Measurements from ENCODE around the gene HOXB5. TPM values are rescaled to one million over a fixed set of nuclear protein-coding genes. Genes with fewer than 3 reads are reported as not detected.

The HOXB5 gene
- total RNA-seq, 1 donor from 2014 or later: 30.1 TPM

DNA sequence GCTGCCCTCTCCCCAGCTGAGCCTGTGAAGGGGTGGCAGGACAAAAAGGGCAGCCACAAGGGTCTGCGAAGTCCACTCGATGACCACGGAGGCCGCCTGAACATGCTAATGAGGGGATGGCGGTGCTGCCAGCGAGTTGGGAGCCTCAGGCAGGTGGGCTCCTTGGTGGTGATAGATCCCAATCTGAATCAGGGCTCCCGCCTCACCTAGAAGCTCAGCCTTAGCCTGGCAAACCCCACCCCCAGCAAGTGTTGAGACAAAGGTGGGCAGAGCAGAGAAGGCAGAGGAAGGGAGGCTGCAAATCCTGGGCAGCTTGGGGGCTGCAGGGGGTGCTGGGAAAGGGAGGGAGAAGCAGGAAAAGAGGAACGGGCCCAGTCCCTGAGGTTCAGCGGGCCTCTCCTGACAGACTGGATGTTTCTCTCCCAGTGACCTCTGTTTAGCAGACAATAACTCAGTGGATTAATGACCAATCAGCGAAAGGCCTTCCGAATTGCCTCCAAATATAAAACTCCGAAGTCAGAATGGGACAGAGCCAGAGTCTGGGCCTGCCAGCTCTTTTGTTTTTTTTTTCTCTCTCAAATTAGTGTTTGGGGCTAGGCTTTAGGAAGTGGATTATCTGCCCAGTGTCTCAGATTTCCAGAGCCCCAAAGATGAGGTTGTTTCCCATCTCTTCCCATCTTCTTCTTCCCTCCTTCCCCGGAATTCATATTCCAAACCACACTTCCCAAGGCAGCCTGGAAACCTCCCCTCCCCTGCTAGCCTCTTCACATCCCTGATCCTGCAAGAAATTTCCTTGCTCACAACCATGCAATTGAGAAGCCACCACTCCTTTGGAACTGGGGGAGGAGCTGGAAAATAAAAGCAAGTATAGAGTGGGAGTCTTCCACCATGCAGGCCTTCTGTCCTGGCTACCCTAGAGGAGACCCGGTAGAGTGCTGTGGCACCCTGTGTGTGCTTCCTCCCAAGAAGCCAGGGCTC, 33.5 kb downstream of the HOXB5 start:
- no peak for DNase-seq (ENCODE audit: low spot score)

DNA sequence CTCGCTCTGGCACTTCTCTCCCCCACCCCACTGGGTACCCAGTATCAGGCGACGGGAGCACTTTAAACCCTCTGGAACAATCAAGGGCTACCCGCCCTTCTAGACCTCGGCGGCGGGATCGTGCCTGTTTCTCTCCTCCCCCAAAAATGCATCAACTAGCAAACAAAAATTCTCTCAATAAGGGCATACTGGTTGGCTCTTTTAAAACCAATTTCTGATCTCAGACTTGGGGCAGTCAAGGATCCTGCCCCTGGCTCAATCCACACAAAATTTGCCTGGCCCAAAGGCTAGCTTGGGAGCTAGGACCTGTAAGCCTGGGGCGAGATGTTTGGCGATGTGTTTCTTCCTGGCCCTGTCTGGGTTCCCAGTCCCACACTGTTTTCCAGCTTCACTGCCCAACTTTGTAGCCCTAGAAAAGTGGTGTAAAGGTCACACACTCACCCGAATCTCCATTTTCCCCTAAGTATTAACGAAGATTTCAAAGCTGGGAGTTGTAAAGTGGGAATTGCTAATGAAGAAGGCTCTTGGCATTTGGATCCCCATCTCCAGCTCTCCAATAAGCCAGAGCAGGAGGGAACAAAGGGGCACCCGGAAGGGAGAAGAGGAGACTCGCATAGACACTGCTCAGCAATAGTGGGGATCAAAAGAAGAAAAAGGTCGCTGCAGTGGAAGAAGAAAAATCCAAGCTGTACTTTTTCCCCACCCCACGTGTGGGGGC, 34.3 kb downstream of the HOXB5 start:
- no peak for DNase-seq (ENCODE audit: low spot score)

DNA sequence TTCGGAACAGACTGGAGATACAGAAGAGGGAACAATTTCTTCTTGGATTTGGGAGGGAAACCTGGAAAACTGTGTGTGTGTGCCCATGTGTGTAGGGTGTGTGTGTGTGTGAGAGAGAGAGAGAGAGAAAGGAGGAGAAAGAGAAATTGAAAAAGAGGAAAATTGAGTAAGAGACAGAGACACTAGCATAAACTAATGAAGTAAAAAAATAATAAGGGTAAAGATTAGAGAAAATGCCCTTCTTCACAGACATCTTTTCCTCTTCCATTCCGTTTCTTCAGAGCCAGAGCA, 34.8 kb downstream of the HOXB5 start:
- DNase-seq (ENCODE audit: low spot score): no peak

DNA sequence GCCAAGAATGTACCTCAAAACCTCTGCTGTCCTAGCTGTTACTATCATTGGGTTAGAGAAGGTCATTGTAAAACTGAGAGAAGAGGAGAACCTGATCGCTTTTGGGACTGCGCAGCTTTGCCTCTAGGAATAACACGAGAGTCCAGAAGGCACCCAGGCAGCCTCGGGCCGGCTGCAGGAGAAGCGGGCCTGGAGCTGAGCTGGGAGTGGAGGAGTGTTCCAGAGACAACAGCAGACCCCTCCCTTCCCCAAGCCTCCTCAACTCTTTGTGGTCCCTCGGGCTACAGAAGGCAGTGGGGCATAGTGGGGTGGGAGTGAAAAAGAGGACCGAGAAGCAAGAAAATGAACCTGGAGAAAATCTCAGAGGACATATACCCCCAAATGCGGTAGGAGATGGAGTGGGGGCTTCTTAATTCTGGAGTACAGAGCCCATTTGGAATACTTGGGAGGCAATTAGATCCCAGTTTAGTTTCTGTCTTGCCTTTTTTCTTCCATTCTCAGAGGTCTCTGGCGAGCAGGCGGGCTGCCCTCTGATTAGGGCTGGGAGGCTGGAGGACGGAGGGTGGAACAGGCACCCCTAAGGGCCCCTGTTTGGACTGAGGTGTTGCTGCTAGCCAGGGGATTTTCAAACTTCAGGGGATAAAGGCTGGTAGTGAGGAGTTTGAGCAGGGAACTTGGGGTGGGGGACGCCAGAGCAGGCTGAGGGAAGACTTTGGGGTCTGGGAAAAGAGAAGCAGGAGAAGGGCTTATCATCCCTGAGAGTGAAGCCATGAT, 35.3 kb downstream of the HOXB5 start:
- no peak for DNase-seq (ENCODE audit: low spot score)

DNA sequence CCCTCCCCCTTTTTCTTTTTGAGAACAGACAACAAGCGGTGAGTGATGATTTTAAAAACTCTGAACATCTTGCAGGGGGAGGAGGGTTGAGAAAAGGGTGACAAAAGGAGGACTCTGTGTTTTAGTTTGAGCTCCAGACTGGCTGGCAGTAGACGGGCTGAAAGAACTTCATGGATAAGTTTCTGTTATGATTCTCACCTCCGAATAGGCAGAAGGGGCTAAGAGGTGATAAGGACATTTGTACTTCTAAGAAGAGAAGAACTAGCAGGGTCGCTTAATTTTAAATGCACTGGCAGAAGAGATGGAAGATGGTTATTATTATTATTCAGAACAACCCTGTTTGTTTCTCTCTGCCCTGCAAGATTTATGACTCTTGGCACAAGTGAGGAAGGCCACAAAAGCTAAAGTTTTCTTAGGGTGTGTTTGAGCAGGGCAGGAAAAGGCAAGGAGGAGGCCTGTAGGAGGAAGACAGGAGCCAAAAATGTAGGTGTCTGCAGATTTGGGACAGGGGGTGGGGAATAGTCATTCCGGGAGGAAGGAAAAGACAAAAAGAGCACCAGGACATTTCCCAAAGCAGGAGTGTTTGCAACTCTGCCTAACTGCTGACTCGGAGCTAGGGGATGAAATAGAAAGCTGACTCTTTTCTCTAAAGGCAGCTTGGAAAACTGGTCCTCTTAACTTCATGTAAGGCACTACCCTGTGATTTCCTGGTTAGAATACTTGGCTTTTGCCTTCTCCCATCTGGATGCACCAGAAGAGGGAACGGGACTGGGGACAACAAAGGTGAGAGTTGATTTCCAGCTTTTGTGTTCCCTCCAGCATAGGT, 36.8 kb downstream of the HOXB5 start:
- no peak for DNase-seq (ENCODE audit: low spot score)

DNA sequence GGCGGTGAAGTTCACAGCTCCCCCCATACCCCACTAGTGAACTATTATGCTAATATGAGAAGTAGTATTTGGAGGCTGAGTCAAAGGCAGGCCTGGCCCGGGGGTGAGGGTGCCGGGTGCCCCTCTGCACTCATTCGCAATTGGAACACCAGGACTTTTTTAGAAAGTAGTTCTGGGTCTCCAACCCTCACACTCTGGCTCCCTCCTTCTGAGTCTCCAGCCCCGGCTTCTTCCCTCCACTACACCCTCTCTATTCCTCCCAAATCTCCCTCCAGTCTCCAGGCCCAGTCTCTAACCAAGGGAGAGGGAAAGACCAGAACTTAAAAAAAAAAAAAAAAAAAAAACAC, 37.4 kb downstream of the HOXB5 start:
- DNase-seq (ENCODE audit: low spot score): no peak

DNA sequence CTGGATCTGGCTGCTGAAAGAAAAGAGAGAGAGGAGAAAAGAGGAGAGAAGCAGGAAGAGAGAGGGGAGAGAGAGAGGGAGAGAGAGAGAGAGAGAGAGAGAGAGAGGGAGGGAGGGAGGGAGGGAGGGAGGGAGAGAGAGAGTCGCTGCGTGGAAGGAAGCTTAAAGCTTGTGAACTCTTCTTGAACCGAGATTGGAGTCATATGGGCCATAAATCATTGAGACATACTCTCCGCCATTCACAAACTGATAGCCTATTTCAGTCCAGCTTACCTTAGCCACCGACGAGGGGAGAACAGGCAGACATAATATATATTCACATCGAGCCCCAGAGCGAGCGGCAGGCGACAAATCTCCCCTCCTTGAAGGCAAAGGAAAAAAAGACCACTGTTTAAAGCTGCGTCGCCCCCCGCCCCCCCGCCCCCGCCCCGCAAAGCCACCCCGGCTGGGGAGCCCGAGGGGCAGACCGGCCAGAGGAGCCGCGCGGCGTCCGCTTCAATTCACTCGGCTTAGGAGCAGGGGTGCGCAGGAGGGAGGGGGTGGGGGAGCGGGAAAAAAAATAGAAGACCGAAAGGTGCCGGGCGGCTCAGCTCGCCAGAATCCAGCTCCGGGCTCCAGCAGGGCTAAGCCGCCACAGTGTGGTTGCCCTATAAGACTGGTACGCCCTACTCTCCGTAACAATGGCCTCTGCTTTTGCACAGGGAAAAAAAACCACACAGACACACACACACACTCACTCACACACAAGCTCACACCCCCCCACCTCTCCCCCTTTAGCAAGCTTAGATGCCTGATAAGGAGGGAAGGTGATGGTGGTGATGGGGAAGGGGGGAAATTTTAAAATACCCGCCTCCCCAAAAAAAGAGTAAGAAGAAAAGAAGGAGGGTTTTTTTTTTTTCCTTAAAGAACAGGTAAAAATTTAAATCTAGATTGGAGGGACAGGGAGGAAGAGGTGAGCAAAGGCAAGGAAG, 38.0 kb downstream of the HOXB5 start:
- no peak for DNase-seq (ENCODE audit: low spot score)

DNA sequence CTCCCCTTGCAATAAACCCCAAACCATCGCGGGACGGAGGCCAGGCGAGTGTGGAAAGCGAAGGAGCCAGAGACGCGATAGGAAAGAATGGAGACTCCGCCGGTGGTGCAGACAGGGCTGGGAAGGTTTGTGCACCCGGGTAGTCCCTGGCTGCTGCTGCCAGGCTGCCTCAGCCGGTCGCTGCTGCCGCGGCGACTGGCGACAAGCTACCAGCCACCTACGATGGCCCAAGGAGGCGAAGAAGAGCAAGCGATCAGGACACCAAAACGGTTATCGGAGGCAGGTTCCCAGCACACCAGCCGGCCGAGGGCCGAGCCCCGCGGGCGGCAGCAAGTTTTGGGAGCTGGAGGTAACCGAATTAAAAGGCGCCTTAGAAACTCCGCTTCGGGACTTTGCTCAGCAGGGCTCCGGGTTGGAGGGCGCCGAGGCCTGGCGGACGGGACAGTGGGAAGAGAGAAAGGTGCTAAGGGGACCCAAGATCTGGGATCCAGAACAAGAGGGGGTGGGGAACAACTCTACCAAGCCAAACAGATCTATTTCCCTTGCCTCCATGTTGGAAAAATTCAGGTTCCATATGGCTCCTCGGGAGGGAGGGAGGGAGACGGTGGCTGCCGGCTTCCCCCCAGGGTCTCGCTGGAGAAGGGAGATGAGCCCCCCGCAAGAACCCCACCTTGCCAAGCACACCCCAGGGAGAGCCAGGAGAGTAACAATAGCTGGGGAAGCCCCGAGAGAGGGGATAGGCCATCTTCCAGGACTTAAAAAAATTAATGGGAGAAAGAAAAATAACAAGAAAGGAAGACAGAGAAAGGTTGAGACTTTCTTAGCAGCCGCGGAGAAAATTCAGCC, 38.9 kb downstream of the HOXB5 start:
- DNase-seq (ENCODE audit: low spot score): no peak

DNA sequence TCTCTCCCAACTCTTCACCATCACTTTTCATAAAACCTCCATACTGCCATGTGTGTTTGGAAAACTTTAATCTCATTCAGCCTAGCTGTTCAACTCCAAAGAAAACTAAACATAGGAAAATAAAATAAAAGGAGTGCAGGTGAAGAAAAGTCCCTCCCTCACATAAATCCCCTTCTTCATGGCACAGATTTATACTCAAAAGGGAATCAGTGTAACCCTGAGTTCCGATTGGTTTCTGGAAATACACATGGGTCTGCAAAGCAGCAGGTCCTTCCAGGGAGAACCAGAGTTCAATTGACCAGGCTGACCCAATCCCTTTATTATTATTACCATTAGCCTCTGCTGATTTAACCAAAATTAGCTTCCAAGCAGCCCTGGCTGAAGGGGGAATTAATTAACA, 39.8 kb downstream of the HOXB5 start:
- DNase-seq (ENCODE audit: low spot score): no peak

DNA sequence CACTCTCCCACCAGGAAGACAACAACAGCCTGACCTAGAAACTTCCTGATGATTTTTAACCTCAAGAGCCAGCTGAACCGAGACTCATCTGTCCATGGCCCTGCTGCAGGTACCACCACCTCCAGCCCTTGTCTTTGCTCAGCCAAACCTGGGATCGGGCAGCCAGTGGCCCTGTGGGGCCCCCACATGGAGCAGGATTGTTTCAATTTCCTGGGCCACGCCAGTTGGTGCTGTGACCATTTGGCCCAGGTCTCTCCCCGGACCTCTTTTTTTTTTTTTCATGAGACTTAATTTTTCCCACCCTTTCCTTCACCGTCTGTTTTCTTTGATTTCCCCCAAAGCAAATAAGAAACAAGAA, 40.4 kb downstream of the HOXB5 start:
- DNase-seq (ENCODE audit: low spot score): no peak

DNA sequence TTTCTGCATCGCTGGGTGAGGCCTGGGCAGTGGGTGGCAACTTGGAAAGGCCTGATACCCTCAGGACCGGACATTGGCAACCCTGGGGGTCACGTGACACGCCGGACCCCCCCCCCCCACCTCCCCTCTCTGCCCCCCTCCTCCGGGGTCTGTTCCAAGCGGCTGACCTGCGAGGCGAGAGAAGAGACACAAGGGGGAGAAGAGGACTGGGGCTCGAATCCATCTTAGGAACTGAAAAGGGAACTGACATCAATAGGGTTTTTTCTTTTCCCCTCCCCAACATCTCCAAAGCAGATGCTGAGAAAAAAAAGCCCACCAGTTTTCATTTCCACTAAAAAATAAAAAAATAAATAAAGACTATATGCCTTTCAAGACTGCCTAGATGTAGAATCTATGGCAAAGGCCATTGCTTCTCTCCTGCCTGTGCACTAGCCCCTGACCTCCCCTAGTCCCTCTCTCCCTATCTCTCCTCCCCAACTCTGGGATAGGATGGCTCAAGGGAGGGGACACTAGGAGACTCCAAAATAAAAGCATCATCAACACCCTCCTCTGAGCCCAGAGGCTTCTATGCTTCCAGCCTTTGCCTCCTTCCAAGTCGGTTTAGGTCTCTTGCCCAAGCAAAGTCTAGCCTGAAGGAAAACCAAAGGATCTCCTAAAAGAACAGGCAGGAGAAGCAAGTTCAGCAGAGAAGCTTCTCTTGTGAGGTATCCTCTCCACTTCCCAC, 41.0 kb downstream of the HOXB5 start:
- DNase-seq (ENCODE audit: low spot score): no peak

DNA sequence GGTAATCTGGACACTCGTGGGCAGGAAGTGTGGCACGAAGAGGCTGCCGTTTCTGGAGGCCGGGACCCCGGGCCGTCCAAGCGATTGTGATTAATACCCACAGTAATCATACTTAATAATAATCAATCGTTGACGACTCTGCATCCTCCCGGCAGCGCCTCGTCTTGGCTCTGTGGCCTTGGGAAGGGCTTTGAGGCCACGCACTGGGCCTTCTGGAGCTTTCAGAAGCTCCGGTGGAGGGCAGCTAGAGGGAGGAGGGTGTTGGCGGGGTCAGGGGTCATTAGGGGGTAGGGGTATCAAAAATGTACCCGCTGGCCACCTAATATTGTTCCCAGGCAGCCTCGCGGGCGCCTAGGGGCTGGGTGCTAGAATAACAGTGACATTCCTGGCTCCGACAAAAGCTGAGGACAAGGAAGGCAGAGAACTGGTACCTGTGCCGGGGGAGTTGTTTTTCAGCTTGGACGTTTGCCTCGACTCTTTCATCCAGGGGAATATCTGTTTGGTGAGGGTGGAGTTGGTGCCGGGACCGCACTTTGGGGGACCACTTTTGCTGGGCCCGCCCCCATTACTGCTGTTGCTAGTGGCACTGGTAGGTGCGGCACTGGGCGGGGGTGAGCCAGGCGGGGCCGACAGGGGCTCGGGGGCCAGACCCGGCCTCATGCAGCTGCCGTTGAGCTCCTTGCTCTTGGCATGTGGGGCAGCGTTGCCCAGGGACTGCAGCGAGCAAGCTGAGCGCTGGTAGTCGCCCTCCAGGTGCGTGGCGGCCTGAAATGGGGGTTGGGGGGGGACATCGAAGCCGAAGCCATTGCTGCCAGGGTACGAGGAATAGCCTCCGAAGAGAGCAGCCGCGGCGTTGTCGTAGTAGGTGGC, 41.7 kb downstream of the HOXB5 start:
- DNase-seq (ENCODE audit: low spot score): no peak

DNA sequence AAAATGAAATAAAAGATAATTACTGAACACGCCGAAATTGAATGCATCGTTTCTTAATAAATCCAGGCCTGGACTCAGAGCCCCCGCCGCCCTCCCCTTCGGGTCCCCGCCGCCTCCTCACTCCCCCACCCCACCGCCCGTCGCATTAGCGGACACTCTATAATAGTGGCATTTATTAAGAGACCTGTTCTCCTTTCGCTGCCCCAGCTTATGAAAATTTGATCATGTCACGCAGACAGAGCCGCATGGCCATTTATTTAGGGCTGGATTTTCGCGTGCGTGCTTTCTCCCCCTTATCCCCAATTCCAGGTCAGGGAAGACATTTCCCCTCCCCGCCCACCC, 42.4 kb downstream of the HOXB5 start:
- no peak for DNase-seq (ENCODE audit: low spot score)

DNA sequence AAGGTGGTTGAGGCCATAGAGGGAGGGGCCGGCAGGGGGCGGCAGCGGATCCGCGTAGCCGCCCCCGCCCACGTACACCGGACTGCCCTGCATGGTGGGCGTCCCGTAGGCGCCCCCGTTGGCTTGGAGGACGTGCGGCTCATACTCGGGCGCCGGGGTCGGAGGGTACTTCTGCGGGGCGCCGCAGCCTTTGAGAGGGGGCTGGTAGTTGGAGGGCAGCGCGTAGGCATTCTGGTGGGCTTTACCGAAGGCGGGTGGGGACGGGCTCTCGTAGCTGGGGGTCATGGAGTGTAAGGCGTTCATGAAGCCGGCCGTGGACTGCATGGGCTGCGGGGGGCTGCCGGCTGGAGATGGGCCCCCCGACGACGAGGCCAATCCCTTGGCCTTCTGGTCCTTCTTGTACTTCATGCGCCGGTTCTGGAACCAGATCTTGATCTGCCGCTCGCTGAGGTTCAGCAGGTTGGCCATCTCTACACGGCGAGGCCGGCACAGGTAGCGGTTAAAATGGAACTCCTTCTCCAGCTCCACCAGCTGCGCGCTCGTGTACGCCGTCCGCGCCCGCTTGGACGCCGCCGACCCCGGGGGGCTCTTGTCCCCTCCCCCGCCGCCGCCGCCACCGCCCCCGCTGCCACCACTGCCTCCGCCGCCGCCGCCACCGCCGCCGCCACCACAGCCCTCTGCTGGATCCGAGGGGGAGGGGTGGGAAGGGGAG, 42.9 kb downstream of the HOXB5 start:
- DNase-seq (ENCODE audit: low spot score): no peak

DNA sequence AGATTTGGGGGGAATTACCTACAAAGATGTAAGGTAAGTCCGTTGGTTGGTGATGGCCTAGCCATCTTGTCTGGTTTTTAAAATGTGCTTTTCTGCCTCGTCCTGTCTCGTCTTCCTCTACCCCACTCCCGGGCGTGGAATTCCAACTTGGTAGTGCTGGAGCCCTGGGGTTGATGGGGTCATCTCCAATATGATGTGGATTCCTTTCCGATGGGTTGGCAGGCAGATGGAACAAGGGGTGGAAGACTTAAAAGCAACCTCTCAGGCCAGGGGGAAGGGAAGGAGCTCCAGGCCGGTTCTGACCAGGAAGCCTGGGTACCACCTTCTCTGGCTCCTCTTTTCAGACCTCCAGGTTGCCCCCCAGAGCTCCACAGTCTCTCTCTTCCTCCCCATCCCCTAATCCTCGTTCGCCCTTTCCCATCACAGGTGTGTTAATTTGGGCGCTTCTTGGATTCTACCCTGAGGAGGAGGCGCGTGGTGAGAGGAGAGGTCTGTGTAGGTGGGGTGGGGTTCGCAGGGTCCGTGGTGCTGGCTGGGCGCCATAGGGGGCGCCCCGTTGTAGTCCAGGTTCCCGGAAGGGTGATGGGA, 43.6 kb downstream of the HOXB5 start:
- DNase-seq (ENCODE audit: low spot score): no peak

DNA sequence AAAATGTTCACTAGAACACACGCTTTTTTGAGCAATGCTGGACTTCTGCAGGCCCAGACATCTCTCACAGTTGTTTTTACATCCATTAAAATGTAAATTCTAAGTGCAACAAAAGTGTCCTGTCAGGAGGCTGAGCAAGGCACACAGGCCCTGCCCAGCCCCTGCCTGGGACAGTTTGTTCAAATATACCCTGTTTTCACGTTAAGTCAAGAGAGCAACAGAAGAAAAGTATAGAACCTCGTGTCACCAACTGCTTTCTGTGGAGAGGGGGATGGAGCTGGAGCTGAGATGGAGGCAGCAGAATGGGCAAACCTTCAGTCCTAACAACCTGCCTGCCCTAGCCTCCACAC, 44.3 kb downstream of the HOXB5 start:
- DNase-seq (ENCODE audit: low spot score): no peak
